ENCODE measurements around the gene IFIT5.

GRCh38 chr10:89403043-89403442, 11.3 kb upstream of the IFIT5 start:
- TF ChIP-seq CTCF (IDR thresholded peaks at IDR 0.05) (no peak), POLR2A (IDR thresholded peaks at IDR 0.05) (no peak)
